NCI-H748 (cell line): ENCODE results near the gene NHSL2.
A peak's percentile ranks its signal among the peaks of the same experiment; 100 is the strongest.

Experiments used
- DNase-seq: peaks from one replicate; lab custom pipeline; 2025; ENCODE audit not compliant: unreplicated experiment; lab: John Stamatoyannopoulos, UW

NHSL2 gene

GRCh38 chrX:72102126-72102525, 191.5 kb downstream of the NHSL2 start:
- DNase-seq: no peak

DNA sequence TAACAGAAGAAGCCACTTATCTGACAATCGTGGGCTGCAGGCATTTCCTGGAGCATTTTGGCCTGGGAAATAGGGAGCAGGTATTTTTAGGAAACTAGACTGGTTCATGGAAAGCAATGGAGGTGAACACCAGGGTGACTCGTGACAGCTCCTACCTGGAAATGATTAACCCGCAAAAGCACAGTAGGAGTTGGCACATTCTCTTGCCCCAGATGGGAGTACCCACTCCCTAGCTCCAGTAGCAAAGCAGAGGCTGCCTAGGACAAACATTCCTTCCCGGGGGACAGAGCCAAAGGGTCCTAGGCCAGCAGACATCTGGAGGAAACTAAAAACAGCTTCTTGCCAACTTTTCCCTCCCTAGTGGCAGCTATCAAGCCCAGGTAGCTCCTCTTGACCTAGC, 192.1 kb downstream of the NHSL2 start:
- no peak for DNase-seq

GRCh38 chrX:72105436-72105835, 194.8 kb downstream of the NHSL2 start:
- DNase-seq: peak; percentile 5

DNA sequence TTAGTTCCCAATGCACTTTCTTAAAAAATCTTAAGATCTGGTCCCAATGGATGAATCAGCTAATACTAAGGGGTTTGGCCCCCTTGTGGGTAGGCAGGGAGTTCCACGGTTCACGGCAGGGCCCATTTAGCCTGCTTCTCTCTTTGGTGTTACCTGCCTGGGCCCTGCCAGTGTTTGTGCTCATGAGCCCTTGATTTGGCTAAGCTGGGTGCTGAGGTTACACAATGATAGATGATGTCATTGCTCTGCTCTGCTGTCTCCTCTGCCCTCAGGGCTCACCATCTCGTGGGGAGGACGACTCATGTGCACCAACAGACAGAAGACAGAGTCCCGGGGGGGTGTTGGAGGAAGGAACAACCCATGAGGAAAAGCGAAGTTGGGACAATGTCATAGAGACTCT, 196.7 kb downstream of the NHSL2 start:
- no peak for DNase-seq

DNA sequence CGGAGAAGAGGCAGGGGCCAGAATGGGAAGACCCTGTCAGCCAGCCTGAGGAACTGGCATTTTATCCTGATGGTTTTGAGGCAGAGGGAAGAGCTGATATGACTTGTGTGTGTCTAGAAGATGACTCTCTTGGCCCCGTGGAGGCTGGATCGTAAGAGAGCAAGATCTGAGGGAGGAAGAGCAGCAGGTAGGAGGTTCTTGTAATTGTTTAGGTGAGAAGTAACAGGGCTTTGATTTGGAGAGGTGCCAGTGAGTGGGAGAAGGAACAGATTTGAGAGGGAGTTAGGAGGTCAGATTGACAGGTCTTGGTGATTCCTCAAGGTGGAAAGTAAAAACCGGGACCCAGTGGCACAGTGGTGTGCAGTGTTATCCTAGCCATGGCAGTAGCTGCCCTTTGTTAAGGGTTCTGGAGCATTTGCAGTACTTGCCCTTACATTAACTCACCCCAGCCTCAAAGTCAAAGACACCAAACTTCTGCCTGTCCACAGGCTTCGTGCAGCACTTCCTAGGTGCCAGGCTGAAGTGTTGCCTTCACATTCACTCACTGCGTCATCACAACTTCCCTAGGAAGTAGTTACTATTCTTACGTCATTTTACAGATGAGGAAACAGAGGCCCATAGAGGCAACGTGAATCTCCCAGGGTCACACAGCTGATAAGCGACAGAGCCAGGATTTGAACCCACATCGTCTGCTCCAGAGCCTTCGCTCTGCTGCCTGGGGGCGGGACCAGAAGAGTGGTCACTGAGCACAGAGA, 197.4 kb downstream of the NHSL2 start:
- no peak for DNase-seq

GRCh38 chrX:72108666-72109065, 198.0 kb downstream of the NHSL2 start:
- no peak for DNase-seq

DNA sequence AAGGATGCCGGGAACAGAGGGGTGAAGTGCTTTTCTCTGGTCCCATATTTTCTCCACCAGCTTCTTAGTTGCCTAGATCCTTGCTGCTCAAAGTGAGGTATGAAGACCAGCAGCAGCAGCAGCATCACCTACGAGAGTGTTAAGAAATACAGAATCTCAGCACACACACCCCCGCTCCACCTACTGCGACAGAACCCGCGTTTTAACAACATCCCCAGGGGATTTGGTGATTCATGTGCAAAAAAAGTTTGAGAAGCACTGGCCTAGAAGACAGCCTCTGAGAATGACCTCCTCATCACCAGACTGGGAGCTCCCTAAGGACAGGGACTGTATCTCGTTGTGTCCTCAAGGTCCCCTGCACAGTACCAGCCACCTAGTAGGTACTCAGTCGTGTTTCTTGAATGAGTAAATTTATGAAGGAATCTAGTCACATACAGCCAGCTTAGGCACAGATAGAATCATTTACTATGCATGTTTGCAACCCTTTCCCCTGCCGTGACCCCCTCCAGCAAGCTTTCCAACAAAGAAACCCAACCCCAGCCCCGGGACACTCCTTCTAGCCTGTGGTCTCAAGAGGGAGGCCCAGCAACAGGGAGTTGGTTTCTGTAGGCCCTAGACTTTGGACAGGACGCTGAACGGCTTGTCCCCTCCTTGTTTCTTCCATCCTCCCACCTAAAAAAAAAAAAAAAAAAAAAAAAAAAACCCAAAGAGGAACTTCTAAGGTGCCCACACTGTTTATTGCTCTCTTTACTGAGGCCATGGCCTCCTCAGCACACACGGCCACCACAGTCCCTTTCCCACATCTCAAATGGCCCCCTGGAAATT, 199.6 kb downstream of the NHSL2 start:
- DNase-seq: no peak

GRCh38 chrX:72110876-72111708, 200.4 kb downstream of the NHSL2 start:
- DNase-seq: no peak

- DNase-seq: no peak
These were observed 202.8 kb downstream of the NHSL2 start for GRCh38 chrX:72113461-72113860.

DNA sequence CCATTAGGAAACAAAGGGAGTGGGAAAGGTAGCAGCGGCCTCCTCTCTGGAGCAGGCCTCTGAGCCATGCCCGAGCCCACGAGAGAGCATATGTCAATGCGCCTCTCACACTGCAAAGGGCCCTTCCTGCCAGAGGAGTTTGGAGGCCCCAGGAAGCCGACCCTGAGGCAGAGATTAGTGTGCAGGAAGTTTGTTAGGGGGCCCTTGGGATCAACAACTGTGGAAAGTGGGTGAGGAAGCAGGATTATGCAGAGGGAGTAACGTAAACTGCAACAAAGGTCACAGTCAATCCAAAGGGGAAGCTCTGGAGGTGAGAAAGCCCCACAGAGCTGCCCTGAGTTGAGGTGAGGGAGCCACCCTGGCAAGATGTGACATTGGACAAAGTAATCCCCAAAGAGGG, 203.7 kb downstream of the NHSL2 start:
- no peak for DNase-seq

DNA sequence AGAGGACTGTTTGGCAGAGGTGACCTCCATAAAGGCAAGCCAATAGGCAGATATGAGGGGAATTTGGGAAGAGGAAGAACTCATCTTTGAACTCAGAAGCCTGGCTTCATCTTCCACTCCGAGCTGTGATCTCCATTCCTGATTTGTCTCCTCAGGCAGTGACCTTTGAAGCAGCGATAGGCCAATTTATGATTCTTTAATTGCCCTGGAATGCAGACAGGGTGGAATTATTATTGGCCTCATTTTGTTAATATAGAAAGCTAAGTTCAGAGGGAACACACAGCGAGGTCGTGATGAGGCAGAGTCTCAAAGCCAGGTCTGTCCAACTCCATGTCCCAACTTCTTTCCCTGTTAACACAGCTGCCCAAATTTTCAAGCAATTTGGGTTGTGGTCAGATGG, 204.2 kb downstream of the NHSL2 start:
- no peak for DNase-seq

- DNase-seq: no peak
These were observed 204.7 kb downstream of the NHSL2 start for GRCh38 chrX:72115380-72115779.

DNA sequence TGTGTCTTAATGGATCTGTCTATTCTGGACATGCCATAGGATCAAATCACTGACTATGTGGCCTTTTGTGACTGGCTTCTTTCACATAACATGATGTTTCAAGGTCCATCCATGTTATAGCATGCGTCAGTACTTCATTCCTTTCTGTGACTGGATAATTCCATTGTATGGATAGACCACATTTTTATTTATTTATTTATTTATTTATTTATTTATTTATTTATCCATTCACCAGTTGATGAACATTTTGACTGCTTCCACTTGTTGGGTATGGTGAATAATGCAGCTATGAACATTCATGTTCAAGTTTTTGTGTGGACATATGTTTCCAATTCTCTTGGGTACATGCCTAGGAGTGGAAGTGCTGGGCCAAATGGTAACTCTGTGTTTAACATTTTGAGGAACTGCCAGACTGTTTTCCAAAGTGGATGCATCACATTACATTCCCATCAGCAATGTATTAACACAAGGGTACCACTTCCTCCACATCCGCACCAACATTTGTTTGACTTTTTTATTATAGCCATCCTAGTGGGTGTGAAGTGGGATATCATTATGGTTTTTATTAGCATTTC, 207.1 kb downstream of the NHSL2 start:
- DNase-seq: no peak

GRCh38 chrX:72120837-72121236, 210.2 kb downstream of the NHSL2 start:
- no peak for DNase-seq

DNA sequence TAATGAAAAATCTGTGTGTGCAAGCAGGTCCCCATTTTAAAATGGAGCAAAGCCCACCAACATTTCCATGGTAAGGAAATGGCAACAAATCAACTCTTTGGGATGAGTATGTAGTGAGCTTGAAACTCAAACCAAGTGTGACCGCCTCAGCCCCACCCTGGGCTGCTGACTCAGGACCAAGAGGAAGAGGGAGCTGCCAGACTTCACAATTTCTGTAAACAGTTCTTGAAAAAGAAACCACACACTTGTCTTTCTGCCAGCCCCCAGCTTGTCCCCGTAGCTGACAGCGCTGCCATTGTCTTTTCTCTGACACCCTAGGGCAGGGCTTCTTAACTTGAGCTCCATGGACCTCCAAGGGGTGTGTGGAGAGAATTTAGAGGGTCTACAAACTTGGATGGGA, 210.7 kb downstream of the NHSL2 start:
- no peak for DNase-seq

- no peak for DNase-seq
These were observed 212.1 kb downstream of the NHSL2 start for GRCh38 chrX:72122621-72123337.

DNA sequence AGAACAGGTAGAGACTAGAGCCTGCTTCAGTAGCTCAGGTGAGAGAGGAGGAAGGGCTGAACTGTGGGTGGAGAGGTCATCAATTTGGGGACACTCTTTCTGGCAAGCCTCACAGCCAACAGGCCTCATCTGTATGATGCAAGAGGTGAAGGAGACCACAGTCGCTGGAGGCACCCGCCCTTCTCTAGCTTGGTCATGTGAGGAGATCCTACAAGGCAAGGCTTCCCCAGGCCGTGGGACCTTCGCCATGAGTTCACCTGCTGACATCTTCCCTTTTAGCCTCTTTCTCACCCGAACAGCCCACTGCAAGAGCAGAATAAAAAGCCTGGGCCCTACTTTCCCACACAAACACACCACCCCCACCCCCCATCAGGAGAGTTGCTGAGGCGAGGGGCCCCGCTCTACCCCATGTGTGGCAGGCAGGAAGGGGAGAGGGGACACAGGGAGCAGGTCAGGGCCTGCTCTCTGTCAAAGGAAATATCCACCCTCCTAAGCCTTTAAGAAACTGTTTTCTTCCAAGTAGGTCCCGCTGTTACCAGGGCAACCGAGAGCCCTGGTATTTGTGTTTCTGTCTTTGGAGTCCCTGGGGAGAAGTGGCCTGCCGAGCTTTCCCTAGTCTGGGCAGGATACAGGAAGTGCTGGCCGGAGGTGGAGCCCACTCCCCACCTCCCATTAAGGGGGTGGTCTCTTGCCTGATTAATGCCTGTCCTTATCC, 213.0 kb downstream of the NHSL2 start:
- no peak for DNase-seq

DNA sequence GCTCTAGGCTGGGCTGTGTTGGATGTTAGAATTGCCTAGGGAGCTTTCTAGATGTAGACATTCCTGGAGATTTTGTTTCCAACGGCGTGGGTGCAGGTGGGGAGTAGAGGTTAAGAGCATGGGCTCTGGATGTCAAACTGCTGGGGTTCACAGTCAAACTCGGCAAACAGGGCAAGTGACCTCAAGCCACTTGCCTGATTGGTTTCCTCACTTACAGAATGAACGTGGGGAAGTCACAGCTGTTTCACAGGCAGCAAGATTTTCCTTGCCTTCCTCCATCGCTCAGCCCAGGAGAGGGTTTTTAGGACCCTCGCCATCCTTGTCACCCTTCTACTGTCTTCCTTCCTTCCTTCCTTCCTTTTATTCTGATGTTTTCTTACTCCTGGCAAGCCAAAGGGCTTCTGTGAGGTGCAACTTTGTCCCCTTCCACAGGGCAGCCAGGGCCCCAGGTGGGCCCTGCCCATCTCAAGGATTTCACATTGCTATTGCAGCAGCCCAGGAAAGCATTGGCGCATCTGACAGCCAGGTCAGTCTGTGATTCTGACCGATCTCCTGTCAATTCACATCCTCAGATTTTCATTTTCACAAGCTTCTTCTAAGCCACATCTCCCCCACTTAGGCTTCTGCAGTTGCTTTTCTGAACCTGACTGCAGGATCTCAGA, 214.0 kb downstream of the NHSL2 start:
- no peak for DNase-seq

GRCh38 chrX:72125331-72126047, 214.8 kb downstream of the NHSL2 start:
- DNase-seq: no peak
